Liver (tissue), 9 donors: ENCODE data around the gene SLC16A11. TPM values are rescaled to one million over a fixed set of nuclear protein-coding genes. Genes with fewer than 3 reads are reported as not detected.
A peak's percentile ranks its signal among the peaks of the same experiment; 100 is the strongest.

Experiments used
- DNase-seq: peaks from one replicate; pipeline ENCODE4 v3.0.0-alpha.2; 2017; ENCODE audit warnings: low spot score
- H3K27ac ChIP-seq, 2 donors: one replicate each; pipeline ENCODE4 v1.7.0; 2013; ENCODE audit warnings: inconsistent platforms in 2 of 2, low read length in 2 of 2, control low read depth in 1 of 2, low read depth in 1 of 2, mild to moderate bottlenecking in 1 of 2
- H3K27me3 ChIP-seq, 4 donors: one replicate each; pipeline versions ENCODE4 v1.6.1 to v1.7.0; 2013; ENCODE audit warnings: low read length in 3 of 4, inconsistent platforms in 1 of 4, mild to moderate bottlenecking in 1 of 4, moderate library complexity in 1 of 4; ENCODE audit not compliant: control insufficient read depth in 4 of 4, insufficient read depth in 4 of 4
- H3K36me3 ChIP-seq, 4 donors: one replicate each; pipeline versions ENCODE4 v1.6.1 to v1.7.0; 2013; ENCODE audit warnings: low read length in 3 of 4, mild to moderate bottlenecking in 3 of 4, low read depth in 1 of 4, moderate library complexity in 1 of 4; ENCODE audit not compliant: control insufficient read depth in 4 of 4, insufficient read depth in 3 of 4
- H3K4me1 ChIP-seq, 4 donors: one replicate each; pipeline versions ENCODE4 v1.6.1 to v1.7.0; 2013; ENCODE audit warnings: low read length in 3 of 4, mild to moderate bottlenecking in 3 of 4, moderate library complexity in 1 of 4; ENCODE audit not compliant: control insufficient read depth in 4 of 4, insufficient read depth in 4 of 4
- H3K4me3 ChIP-seq, 3 donors: one replicate each; pipeline versions ENCODE4 v1.6.1 to v1.7.0; 2013; ENCODE audit warnings: low read length in 3 of 3, control low read depth in 1 of 3, low read depth in 1 of 3, mild to moderate bottlenecking in 1 of 3
- H3K9ac ChIP-seq, 2 donors: one replicate each; pipeline ENCODE4 v1.7.0; 2013; ENCODE audit warnings: low read length in 2 of 2, mild to moderate bottlenecking in 2 of 2, moderate library complexity in 2 of 2, control low read depth in 1 of 2, low read depth in 1 of 2
- H3K9me3 ChIP-seq, 4 donors: one replicate each; pipeline versions ENCODE4 v1.6.1 to v1.7.0; 2013; ENCODE audit warnings: low read length in 3 of 4; ENCODE audit not compliant: control insufficient read depth in 4 of 4
- EGR1 ChIP-seq, 2 donors: IDR thresholded peaks; 2 replicates each; pipeline ENCODE4 v1.6.1; 2016 to 2018; ENCODE audit warnings: antibody characterized with exemption in 2 of 2, low read depth in 2 of 2
- FOXA2 ChIP-seq: IDR thresholded peaks from 2 replicates; pipeline ENCODE4 v1.6.1; 2016; ENCODE audit warnings: antibody characterized with exemption
- GABPA ChIP-seq, 2 donors: IDR thresholded peaks in 1 of 2; conservative IDR thresholded peaks in 1 of 2; 2 replicates each; pipeline ENCODE4 v1.6.1; 2016; ENCODE audit warnings: antibody characterized with exemption in 2 of 2, mild to moderate bottlenecking in 1 of 2, moderate library complexity in 1 of 2
- HNF4A ChIP-seq, 2 donors: conservative IDR thresholded peaks; 2 replicates each; pipeline ENCODE4 v1.6.1; 2016; ENCODE audit warnings: antibody characterized with exemption in 2 of 2, mild to moderate bottlenecking in 2 of 2
- HNF4G ChIP-seq: IDR thresholded peaks from 2 replicates; pipeline ENCODE4 v1.6.1; 2016; ENCODE audit warnings: antibody characterized with exemption
- JUND ChIP-seq, 2 donors: IDR thresholded peaks; 2 replicates each; pipeline ENCODE4 v1.6.1; 2016; ENCODE audit warnings: antibody characterized with exemption in 2 of 2
- NR2F2 ChIP-seq: IDR thresholded peaks from 2 replicates; pipeline ENCODE4 v1.6.1; 2016; ENCODE audit warnings: antibody characterized with exemption
- RAD21 ChIP-seq, 2 donors: IDR thresholded peaks; 2 replicates each; pipeline ENCODE4 v1.6.1; 2016; ENCODE audit warnings: antibody characterized with exemption in 2 of 2, mild to moderate bottlenecking in 2 of 2
- RXRA ChIP-seq, 2 donors: IDR thresholded peaks; 2 replicates each; pipeline ENCODE4 v1.6.1; 2017 to 2018; ENCODE audit warnings: antibody characterized with exemption in 2 of 2, mild to moderate bottlenecking in 1 of 2
- SP1 ChIP-seq: IDR thresholded peaks from 2 replicates; pipeline ENCODE4 v1.6.1; 2018; ENCODE audit warnings: antibody characterized with exemption, mild to moderate bottlenecking
- TAF1 ChIP-seq: conservative IDR thresholded peaks from 2 replicates; pipeline ENCODE4 v1.6.1; 2016; ENCODE audit warnings: antibody characterized with exemption, mild to moderate bottlenecking
- YY1 ChIP-seq: IDR thresholded peaks from 2 replicates; pipeline ENCODE4 v1.6.1; 2016; ENCODE audit warnings: antibody characterized with exemption, mild to moderate bottlenecking
- WGBS: extraction: QIAGEN DNeasy Blood & Tissue Kit; methylation state at CpG from one replicate; pipeline ENCODE4 v1.1.7; 2013; 5-methylcytosine and 5-hydroxymethylcytosine counted together
- polyA plus RNA-seq, 2 donors: library from polyadenylated mRNA; stranded (reverse) in 1 of 2; unstranded in 1 of 2; fragments of 200-250 nt in 1 of 2; fragments of >200 nt in 1 of 2; fragmentation: Nextera tagmentation in 1 of 2; extraction: Ambion mirVana in 1 of 2; gene quantifications; one replicate each; pipeline versions ENCODE4 v1.2.1 to v1.2.3, GENCODE V29; 2013 to 2015
- total RNA-seq, 2 donors: library from RNA; depleted of rRNA; stranded (reverse); fragments of >200 nt; gene quantifications; one replicate each; pipeline ENCODE4 v1.2.3, GENCODE V29; 2014
- TF ChIP-seq, protein P1 (sequence below): IDR thresholded peaks from 2 replicates; pipeline ENCODE4 v1.6.1; 2016; ENCODE audit warnings: antibody characterized with exemption
- TF ChIP-seq, protein P2 (sequence below): IDR thresholded peaks from 2 replicates; pipeline ENCODE4 v1.6.1; 2016; ENCODE audit warnings: antibody characterized with exemption
- TF ChIP-seq, protein P3 (sequence below): fragments of 150-350 bp; IDR thresholded peaks from 2 replicates; pipeline ENCODE4 v1.5.1; 2017; ENCODE audit warnings: improper control_type of control experiment, low read depth, low read length; ENCODE audit not compliant: missing input control
- TF ChIP-seq, protein P4 (sequence below): IDR thresholded peaks from 2 replicates; pipeline ENCODE4 v1.6.1; 2016; ENCODE audit warnings: antibody characterized with exemption, mild to moderate bottlenecking
- TF ChIP-seq, protein P5 (sequence below): IDR thresholded peaks from 2 replicates; pipeline ENCODE4 v1.6.1; 2016; ENCODE audit warnings: antibody characterized with exemption
- donor health status: healthy.
- donor health status: healthy.
- donor health status: healthy.
- donor health status: healthy.
- donor health status: healthy.

The SLC16A11 gene
- total and polyA plus RNA-seq, 4 donors, result 1.7 to 8.2 (median 3.1) TPM

DNA sequence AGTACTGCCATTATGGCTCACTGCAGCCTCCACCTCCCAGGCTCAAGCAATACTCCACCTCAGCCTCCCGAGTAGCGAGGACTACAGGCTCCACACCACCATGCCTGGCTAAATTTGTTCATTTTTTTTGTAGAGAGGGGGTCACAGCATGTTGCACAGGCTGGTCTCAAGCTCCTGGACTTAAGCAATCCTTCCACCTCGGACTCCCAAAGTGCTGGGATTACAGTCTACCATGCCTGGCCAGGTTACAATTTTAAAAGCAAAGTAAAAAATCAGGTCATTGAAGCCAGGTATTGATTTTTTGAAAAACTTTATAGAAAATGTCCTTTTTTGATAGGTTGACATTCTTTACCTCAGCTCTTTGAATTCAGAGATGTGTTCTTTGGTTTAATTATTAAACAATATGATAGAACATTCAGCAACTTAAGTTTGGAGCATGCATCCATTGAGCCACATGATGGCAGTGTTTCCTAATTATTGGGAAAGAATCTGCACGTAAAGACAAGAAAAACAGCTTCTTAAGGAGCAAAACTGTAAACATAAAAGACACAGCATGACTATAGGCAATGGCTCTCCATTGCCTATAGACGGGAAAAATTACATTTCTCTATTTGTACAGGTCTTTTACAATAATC is 1.7 kb upstream of the SLC16A11 start:
- Histone ChIP-seq H3K9ac (peak overlapping the region in 1 of 2 donors; percentile 51), H3K4me1 (peaks cover 10 to 60% (median 35%) of the 10 kb centered on the region in 4 donors), H3K27ac (no peak overlapping the region), H3K4me3 (no peak overlapping the region), H3K36me3 (no peaks in the 10 kb centered on the region), H3K9me3 (no peaks in the 10 kb centered on the region), H3K27me3 (no peaks in the 10 kb centered on the region)
- no peak for DNase-seq
- TF ChIP-seq, protein P1, sequence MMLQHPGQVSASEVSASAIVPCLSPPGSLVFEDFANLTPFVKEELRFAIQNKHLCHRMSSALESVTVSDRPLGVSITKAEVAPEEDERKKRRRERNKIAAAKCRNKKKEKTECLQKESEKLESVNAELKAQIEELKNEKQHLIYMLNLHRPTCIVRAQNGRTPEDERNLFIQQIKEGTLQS, result no peak
- TF ChIP-seq RXRA (IDR thresholded peaks at IDR 0.05), result peak; percentile 23 to 40
- TF ChIP-seq, protein P2, sequence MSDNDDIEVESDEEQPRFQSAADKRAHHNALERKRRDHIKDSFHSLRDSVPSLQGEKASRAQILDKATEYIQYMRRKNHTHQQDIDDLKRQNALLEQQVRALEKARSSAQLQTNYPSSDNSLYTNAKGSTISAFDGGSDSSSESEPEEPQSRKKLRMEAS, result no peak
- peak; percentile 30 to 36 for TF ChIP-seq HNF4A (conservative IDR thresholded peaks at IDR 0.05)
- no peak for TF ChIP-seq EGR1 (IDR thresholded peaks at IDR 0.05; ENCODE audit: low read depth in 2 of 2)
- TF ChIP-seq YY1, result no peak
- TF ChIP-seq RAD21 (IDR thresholded peaks at IDR 0.05), result peak; percentile 91 to 92
- no peak for TF ChIP-seq TAF1
- peak in 1 of 2 donors; percentile 19 for TF ChIP-seq JUND (IDR thresholded peaks at IDR 0.05)
- TF ChIP-seq, protein P3, sequence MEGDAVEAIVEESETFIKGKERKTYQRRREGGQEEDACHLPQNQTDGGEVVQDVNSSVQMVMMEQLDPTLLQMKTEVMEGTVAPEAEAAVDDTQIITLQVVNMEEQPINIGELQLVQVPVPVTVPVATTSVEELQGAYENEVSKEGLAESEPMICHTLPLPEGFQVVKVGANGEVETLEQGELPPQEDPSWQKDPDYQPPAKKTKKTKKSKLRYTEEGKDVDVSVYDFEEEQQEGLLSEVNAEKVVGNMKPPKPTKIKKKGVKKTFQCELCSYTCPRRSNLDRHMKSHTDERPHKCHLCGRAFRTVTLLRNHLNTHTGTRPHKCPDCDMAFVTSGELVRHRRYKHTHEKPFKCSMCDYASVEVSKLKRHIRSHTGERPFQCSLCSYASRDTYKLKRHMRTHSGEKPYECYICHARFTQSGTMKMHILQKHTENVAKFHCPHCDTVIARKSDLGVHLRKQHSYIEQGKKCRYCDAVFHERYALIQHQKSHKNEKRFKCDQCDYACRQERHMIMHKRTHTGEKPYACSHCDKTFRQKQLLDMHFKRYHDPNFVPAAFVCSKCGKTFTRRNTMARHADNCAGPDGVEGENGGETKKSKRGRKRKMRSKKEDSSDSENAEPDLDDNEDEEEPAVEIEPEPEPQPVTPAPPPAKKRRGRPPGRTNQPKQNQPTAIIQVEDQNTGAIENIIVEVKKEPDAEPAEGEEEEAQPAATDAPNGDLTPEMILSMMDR, result peak; percentile 92
- TF ChIP-seq, protein P4, sequence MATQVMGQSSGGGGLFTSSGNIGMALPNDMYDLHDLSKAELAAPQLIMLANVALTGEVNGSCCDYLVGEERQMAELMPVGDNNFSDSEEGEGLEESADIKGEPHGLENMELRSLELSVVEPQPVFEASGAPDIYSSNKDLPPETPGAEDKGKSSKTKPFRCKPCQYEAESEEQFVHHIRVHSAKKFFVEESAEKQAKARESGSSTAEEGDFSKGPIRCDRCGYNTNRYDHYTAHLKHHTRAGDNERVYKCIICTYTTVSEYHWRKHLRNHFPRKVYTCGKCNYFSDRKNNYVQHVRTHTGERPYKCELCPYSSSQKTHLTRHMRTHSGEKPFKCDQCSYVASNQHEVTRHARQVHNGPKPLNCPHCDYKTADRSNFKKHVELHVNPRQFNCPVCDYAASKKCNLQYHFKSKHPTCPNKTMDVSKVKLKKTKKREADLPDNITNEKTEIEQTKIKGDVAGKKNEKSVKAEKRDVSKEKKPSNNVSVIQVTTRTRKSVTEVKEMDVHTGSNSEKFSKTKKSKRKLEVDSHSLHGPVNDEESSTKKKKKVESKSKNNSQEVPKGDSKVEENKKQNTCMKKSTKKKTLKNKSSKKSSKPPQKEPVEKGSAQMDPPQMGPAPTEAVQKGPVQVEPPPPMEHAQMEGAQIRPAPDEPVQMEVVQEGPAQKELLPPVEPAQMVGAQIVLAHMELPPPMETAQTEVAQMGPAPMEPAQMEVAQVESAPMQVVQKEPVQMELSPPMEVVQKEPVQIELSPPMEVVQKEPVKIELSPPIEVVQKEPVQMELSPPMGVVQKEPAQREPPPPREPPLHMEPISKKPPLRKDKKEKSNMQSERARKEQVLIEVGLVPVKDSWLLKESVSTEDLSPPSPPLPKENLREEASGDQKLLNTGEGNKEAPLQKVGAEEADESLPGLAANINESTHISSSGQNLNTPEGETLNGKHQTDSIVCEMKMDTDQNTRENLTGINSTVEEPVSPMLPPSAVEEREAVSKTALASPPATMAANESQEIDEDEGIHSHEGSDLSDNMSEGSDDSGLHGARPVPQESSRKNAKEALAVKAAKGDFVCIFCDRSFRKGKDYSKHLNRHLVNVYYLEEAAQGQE, result no peak
- no peak for TF ChIP-seq GABPA (IDR thresholded peaks at IDR 0.05 in 1 of 2, conservative IDR thresholded peaks at IDR 0.05 in 1 of 2)
- no peak for TF ChIP-seq NR2F2
- peak; percentile 54 for TF ChIP-seq SP1
- TF ChIP-seq, protein P5, sequence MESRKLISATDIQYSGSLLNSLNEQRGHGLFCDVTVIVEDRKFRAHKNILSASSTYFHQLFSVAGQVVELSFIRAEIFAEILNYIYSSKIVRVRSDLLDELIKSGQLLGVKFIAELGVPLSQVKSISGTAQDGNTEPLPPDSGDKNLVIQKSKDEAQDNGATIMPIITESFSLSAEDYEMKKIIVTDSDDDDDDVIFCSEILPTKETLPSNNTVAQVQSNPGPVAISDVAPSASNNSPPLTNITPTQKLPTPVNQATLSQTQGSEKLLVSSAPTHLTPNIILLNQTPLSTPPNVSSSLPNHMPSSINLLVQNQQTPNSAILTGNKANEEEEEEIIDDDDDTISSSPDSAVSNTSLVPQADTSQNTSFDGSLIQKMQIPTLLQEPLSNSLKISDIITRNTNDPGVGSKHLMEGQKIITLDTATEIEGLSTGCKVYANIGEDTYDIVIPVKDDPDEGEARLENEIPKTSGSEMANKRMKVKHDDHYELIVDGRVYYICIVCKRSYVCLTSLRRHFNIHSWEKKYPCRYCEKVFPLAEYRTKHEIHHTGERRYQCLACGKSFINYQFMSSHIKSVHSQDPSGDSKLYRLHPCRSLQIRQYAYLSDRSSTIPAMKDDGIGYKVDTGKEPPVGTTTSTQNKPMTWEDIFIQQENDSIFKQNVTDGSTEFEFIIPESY, result peak; percentile 33
- TF ChIP-seq HNF4G, result no peak
- TF ChIP-seq FOXA2, result no peak
- 8% methylated on average over 5 of the region's 5 CpGs for WGBS
